Breast epithelium (tissue), 3 donors: ENCODE measurements around the gene KRTAP9-1.

ENCODE experiments used
- CTCF ChIP-seq, 3 donors: fragments of 450-650 bp; IDR thresholded peaks; one replicate each; pipeline ENCODE4 v1.5.1; 2016 to 2017; ENCODE audit warnings: antibody characterized with exemption in 3 of 3, mild to moderate bottlenecking in 3 of 3, moderate library complexity in 3 of 3
- POLR2A ChIP-seq: fragments of 450-650 bp; IDR thresholded peaks from one replicate; pipeline ENCODE4 v1.6.1; 2016; ENCODE audit warnings: antibody characterized with exemption, mild to moderate bottlenecking, moderate library complexity

GRCh38 chr17:41167561-41167960, 22.1 kb upstream of the KRTAP9-1 start:
- TF ChIP-seq POLR2A (no peak), CTCF (IDR thresholded peaks at IDR 0.05) (no peak)
